T-helper 2 cell treated with Interferon-gamma antibody and Interleukin-4, amounts not matched to agents 100 ng/mL and 5 ng/mL, for 36 hours (primary cell): Measurements from ENCODE around the gene DUOX1. TPM values are rescaled to one million over a fixed set of nuclear protein-coding genes. Genes with fewer than 3 reads are reported as not detected.

Experiments used
- intact Hi-C: fragments of 100-400 bp; cut with micrococcal nuclease; formaldehyde crosslinking; loops from one replicate; pipeline ENCODE4 v1.15.1; 2023
- total RNA-seq: library from RNA; stranded (reverse); gene quantifications from 2 replicates; pipeline ENCODE4 v1.2.3, GENCODE V29; 2022

DUOX1 gene
- total RNA-seq, 1 donor from 2014 or later: not detected

DNA sequence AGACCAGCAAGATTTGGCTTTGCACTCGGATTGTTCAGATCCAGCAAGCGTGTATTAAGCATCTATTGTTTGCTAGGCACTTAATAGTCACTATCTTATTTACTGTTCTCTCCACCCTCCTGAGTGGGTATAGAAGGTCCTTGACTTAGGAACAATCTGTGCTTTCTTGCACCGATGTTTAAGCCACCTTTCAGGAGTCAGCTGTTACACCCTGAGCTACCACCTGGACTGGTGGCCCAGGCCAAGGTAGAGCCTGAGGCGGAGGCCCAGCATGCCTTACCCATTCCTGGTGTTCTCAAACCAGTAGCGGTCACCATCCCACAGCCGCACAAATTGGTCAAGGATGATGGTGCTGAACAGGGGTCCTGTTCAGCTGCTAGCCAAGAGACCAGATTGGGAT is 10.0 kb downstream of the DUOX1 start:
- intact Hi-C loops: no loop called here

DNA sequence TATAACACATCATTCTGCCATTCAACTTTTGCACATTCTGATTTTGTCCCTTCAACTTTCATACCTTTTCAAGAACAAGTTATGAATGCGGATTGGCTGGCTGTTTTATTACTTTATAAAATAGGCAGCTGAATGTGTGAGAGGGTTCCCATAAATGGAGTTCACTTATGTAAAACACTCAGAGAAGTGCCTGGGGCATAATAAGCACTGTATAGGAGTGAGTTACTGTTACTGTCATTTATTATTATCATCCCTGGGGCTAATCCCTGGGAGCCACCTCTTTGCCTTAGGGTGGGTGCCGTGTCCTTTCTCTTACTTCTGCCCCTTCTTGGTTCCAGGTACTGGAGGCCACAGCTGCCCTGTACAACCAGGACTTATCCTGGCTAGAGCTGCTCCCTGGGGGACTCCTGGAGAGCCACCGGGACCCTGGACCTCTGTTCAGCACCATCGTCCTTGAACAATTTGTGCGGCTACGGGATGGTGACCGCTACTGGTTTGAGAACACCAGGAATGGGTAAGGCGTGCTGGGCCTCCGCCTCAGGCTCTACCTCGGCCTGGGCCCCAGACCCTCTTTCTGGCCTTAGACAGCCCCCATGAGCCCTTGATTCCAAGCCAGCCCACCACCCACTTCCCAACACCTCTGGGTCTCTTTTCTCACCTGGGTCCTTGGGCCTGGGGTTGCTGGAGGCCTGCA is 10.9 kb downstream of the DUOX1 start:
- intact Hi-C loops: no loop called here

DNA sequence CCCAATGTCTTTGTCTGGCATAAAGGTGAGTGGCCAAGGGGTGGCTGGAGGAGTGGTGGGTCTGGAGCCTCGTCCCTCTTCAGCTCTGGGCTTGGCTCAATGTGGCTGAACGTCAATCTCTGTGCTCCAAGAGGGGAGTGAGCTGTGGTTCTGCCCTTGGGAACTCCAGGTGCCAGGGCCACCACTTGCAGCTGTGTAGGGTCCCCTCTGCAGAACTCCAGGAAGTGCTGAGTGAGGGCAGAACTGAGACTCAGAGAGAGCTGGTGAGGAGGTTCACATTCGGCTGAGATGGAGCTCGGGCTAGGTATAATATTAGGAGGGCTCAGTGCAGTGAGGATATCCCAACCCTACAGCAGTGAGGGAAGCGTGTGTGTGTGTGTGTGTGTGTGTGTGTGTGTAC is 11.6 kb downstream of the DUOX1 start:
- intact Hi-C loops: no loop called here

DNA sequence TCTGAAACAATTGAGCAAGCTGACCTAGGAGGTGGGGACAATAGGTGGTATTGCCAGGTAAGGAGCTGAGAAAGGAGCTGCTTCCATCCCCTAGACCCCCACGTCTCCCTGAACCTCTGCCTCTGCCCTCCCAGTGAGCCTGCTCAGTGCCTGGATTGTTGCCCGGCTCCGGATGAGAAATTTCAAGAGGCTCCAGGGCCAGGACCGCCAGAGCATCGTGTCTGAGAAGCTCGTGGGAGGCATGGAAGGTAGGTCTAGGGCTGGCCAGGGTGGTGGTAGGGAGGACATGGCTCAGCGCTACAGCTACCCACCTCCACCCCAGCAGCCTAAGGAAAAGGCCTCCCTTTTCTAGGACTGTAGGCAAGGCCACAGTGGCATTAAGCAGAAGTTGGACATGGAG is 13.3 kb downstream of the DUOX1 start:
- intact Hi-C loops: no loop called here

DNA sequence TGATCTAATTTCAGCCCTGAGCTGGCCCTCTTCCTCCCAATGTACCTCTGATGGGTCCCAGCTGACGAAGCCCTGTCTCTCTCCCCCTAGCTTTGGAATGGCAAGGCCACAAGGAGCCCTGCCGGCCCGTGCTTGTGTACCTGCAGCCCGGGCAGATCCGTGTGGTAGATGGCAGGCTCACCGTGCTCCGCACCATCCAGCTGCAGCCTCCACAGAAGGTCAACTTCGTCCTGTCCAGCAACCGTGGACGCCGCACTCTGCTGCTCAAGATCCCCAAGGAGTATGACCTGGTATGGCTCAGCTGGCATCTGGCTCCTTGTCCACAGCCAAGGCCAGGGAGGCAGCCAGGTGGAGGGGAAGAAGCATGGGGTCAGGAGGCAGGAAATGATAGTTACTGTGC is 14.2 kb downstream of the DUOX1 start:
- intact Hi-C loops: no loop called here

DNA sequence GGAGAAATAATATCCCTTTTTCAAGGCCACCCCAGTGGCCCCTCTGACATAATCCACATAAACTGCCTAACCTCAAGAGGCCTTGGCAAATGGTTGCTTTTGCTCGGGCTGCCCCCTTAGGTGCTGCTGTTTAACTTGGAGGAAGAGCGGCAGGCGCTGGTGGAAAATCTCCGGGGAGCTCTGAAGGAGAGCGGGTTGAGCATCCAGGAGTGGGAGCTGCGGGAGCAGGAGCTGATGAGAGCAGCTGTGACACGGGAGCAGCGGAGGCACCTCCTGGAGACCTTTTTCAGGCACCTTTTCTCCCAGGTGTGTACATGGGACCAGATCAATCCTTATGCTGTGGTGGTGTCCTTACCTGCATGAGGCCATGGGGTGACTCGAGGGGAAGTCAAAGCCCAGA is 15.0 kb downstream of the DUOX1 start:
- intact Hi-C loops: no loop called here

DNA sequence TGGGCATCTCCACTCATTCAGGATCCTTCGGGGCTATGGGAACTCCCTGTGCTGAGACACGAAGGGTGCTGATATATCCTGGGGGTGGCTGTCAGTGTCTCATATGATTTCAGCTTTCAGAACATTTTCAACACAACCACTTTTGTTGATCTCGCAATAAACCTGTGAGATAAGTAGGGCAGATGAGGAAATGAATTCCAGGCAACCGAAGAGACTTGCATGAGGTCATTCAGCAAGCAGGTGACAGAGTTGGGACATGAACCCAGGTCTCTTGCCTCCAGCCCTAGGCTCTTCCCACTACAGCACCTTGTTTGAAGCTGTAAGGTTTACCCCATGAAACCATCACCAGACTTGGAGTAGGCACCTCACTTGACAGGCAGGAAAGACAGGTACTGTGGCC is 16.6 kb downstream of the DUOX1 start:
- intact Hi-C loops: no loop called here

DNA sequence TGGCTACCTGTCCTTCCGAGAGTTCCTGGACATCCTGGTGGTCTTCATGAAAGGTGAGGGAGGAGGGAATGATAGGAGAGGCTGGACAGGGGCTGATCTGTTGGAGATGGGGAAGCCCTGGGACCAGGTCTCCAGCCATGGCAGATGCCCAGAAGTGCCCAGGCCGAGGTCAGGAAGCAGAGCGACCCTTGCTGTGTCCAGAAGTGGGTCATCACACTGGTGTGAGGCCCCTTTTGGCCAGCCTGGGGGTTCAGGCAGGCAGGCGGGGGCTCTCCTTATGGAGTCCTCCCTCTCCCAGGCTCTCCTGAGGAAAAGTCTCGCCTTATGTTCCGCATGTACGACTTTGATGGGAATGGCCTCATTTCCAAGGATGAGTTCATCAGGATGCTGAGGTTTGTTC is 17.8 kb downstream of the DUOX1 start:
- intact Hi-C loops: no loop called here

DNA sequence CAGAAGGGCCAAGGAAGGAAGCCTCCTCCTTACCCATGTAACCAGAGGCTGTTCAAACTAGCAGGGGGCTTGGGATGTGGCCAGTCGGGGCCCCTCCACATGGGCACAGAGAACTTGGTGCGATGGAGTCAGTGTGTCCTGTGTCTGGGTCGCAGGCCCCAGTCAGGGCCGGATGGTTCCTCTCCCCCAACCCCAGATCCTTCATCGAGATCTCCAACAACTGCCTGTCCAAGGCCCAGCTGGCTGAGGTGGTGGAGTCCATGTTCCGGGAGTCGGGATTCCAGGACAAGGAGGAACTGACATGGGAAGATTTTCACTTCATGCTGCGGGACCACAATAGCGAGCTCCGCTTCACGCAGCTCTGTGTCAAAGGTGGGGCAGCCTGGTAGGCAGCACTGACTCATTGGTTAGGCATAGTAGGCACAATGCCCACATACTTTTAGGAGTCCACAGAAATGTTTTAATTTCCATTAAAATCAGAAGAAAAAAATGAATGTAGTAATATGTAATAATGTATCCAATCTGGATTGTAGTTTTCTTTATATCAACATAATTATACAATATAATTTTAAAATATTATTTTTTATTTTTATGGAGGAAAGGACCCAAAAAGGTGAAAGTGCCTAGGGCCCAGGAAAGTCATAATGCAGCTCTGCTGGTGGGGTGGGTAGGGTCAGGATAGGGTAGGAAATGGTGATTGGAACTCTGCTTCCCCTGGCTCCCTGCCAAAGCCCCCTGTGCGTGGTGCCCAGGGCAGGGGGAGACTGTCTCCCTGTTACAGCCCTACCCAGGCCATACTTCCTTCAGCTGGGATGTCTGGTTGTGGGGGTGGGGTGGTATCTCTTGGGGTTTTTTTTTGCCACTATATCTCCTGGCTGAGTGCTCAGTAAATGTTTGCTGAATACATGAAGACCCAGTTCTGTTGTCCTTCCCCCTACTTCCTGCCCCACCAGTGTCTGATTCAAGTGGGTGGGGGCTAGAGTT is 18.6 kb downstream of the DUOX1 start:
- intact Hi-C loops: no loop called here

DNA sequence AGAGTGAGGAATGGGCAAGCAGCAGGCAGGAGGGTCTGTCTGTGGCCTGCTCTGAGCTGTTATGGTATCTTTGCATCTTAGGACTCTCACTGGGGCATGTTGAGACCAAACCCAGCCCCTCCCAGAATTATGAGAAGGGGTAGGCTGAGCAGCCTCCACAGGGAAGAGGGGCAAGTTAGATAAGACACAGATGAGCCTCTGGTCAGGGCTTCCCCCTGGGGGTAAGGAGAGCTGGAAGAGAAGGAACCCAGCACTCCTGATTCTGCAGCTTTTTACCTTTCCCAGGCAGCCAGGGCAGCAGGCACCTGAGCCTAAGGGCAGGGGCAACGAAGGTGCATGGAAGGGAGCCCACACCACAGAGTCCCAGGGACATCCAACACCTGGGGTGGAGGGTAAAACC is 19.3 kb downstream of the DUOX1 start:
- intact Hi-C loops: no loop called here

DNA sequence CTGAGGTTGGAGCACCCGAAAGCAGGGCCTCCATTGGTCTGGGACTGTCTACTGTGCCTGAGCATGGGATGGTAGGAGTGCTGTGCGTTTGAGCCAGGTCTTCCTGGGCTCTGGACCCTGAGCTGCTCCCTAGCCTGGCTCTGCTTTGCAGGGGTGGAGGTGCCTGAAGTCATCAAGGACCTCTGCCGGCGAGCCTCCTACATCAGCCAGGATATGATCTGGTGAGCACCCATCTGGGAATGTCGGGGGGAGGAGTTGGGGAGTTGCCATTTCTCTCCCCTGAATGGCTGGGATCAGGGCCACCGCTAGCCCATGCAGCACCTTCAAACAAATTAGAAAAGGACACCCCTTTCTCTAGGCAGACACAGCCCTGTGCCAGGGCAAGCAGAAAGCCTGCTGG is 20.7 kb downstream of the DUOX1 start:
- intact Hi-C loops: no loop called here

DNA sequence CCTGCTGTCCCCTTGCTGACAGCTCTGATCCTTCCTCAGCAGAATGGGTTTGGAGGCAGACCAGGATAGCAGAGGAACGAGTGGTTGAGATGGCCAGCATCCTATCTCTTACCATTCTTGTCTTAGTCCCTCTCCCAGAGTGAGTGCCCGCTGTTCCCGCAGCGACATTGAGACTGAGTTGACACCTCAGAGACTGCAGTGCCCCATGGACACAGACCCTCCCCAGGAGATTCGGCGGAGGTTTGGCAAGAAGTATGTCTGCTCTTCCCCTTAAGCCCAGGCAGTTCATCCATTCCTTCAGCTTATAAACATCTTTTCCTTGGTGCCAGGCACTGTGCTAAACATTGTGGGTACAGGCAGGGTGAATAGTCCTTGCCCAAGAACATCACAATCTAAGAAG is 21.2 kb downstream of the DUOX1 start:
- intact Hi-C loops: no loop called here

DNA sequence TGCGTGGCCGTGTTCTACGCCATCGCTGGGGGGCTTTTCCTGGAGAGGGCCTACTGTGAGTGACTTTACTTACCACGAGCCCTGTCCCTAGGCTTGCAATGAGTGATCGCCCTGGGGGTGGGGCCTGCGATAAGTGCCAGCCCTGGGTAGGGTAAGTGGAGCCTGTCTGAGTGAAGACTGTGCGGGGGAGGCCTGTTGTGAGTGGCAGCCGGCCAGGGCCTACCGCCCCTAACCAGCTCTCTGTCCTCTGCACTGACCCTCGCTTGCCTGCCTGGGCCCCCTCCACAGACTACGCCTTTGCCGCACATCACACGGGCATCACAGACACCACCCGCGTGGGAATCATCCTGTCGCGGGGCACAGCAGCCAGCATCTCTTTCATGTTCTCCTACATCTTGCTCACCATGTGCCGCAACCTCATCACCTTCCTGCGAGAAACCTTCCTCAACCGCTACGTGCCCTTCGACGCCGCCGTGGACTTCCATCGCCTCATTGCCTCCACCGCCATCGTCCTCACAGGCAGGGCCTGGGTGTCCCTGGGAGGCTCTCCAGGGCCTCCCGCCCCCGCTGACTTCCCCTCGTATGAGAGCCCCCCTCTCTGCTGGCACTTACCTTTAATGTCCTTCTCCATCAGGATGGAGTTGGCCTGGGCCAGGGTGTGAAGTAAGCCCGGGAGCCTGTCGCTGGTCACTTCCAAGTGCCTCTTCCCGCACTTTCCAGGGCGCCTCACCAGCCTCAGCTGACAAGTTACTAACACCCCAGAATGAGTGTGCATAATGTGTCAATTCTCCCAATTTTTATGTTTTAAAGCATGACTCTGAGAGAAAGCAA is 22.4 kb downstream of the DUOX1 start:
- intact Hi-C loops: no loop called here

DNA sequence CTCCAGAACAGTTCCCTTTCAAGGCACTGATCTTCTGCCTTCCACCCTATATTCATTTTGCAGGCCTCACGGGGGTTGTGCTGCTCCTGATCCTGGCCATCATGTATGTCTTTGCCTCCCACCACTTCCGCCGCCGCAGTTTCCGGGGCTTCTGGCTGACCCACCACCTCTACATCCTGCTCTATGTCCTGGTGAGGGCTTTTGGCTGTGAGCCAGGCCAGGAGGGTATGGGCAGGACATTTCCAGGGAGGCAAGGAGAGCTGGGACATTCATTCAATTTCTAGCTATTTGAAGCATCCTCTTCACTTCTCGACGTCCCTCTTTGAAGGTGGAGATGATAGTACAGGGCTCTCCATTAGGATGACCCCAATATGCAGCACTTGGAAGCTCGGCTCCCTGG is 25.9 kb downstream of the DUOX1 start:
- intact Hi-C loops: no loop called here

DNA sequence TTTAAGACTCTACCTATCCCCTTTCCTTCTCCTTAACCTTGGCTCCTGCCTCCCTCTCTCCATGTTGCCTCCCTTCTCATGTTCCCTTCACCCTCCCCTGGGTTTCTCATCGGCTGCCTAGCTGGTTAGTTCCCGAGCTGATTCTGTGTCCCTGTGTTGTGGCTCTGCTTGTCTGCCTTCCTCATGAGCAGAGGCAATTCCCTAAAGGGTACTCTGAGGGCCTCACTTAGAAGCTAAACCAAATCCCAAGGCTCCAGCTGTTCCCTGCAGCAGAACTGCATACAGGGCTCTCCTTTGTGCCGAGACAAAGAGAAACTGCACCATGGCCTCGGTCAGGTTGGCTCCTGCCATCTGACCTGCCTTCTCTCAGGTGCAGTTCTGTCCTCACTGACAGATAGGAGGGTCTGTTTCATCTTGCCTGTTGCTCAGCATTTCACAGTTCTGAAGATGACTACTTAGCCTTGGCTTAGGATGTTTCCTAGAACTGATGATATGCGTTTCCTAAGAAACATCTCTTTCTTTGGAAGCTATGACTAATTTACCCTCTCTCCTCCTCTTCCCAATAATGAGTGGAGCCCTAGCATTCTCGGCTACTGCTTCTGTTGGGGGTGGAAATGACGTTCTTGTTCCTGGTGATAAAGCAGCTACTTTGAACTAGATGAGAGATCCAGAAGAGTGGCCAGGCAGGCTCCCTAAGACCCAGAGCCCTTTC is 27.1 kb downstream of the DUOX1 start:
- intact Hi-C loops: no loop called here

DNA sequence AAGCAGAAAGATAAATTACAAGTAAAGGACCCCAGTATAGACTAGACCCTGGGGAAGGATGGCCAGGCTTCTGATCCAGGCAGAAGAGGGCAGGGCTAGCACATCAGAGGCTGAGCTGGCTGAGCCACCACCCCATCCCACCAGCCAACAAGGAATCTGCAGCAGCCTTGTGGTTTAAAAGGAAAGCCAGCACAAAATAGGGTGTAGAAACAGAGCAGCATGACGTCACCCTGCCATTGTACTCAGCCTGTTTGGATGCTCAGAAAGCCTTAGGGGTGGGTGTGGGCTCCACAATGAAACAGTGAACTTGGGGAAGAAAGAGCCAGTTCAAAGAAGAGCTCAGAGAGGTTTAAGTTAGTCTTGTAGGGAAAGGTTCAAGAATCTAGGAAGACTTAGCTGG is 28.2 kb downstream of the DUOX1 start:
- intact Hi-C loops: no loop called here

DNA sequence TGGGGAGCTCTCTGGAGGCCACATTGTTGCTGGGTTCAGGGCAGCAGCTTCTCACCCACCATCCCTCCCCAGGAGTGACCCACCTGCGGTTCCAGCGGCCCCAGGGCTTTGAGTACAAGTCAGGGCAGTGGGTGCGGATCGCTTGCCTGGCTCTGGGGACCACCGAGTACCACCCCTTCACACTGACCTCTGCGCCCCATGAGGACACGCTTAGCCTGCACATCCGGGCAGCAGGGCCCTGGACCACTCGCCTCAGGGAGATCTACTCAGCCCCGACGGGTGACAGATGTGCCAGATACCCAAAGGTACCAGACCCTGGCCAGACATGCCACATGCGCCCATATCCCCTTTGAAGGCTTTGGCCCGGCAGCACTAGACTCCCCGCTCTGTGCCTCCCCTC is 31.9 kb downstream of the DUOX1 start:
- intact Hi-C loops: loop anchor here (2.0 kb wide), 1 partner anchor 297 kb away; no protein-coding TSS in a partner anchor

DNA sequence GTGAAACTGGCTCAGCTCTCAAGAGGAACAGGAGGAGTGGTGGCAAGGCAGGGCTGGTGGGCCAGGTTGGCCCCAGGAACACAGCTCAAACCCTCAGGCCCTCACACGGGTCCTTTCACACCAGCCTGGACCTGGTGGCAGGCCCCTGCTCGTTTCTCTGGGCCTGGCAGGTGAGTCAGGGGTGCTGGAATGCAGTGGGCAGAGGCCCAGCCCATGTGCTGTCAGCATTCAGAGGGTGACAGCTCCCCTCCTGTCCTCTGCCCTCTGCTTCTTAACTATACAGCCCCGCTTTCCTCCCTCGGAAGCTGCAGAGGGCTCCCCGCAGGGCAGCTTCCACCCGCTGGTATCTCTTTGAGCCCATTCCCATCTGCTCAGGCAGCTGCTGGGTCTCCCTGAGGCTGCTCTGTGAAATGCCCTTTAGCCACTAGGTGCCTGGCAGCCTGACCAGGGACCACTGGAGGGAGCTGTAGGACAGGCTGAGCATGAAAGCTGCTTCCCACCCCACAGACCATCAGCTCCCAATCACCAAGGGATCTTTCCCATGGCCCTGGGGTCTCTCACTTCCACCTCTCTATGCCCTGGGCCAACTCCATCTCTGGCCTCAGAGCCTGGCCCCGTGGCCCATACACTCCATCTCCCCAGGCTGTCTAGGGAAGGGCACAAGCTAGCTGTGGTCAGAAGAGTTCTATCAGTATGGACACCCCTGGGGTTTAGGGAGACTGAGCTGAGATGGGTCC is 33.1 kb downstream of the DUOX1 start:
- intact Hi-C loops: loop anchor here (2.0 kb wide), 1 partner anchor 296 kb away; no protein-coding TSS in a partner anchor

DNA sequence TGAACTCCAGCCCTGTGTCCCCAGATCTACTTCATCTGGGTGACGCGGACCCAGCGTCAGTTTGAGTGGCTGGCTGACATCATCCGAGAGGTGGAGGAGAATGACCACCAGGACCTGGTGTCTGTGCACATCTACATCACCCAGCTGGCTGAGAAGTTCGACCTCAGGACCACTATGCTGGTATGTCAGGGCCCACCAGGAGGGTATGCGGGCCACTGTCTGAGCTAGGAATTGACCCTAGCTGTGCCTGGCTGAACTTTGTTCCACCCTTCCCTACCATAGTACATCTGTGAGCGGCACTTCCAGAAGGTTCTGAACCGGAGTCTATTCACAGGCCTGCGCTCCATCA is 33.7 kb downstream of the DUOX1 start:
- intact Hi-C loops: loop anchor here (2.0 kb wide), 1 partner anchor 295 kb away; no protein-coding TSS in a partner anchor

DNA sequence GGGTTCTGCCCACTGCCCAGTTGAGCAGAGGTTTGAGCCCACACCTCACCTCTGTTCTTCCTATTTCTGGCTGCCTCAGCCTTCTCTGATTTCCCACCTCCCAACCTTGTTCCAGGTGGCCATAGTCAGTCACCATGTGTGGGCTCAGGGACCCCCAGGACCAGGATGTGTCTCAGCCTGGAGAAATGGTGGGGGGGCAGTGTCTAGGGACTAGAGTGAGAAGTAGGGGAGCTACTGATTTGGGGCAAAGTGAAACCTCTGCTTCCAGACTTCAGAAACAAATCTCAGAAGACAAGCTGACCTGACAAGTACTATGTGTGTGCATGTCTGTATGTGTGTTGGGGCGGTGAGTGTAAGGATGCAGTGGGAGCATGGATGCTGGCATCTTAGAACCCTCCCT is 35.1 kb downstream of the DUOX1 start:
- intact Hi-C loops: loop anchor here (2.0 kb wide), 1 partner anchor 238 kb away; a partner anchor contains a TSS
